B cell (primary cell): ENCODE results near the gene ANKRD23. TPM values are rescaled to one million over a fixed set of nuclear protein-coding genes. Genes with fewer than 3 reads are reported as not detected.

ENCODE experiments used
- ATAC-seq: fragments of 200-7000 bp; cut with Tn5 transposase; one replicate; pipeline ENCODE4 v1.10.0; 2021; ENCODE audit warnings: low read depth, mild to moderate bottlenecking, moderate number of reproducible peaks, moderate library complexity
- CTCF ChIA-PET: fragments of 350-600 bp; sonication (Branson Sonifier 250); formaldehyde crosslinking; loops from one replicate; lab custom pipeline; 2021; ENCODE audit warnings: antibody characterized with exemption, inconsistent platforms; lab: Charles Lee
- POLR2A ChIA-PET: fragments of 350-600 bp; sonication (Branson Sonifier 250); formaldehyde crosslinking; loops from one replicate; lab custom pipeline; 2021; ENCODE audit warnings: antibody characterized with exemption; lab: Charles Lee
- DNase-seq: peaks from one replicate; pipeline ENCODE4 v3.0.0; 2013
- H2AFZ ChIP-seq: 2 replicates; pipeline ENCODE4 v1.6.1; 2012; ENCODE audit warnings: mild to moderate bottlenecking, low read depth, low read length; ENCODE audit not compliant: insufficient read depth, poor library complexity, severe bottlenecking
- H3K27ac ChIP-seq, 2 donors: 1 replicate in 1 of 2; 2 replicates in 1 of 2; pipeline ENCODE4 v1.5.1; 2012 to 2013; ENCODE audit warnings: low read length in 2 of 2, mild to moderate bottlenecking in 2 of 2, moderate library complexity in 1 of 2
- H3K27me3 ChIP-seq, 4 experiments: fragments of 200-600 bp in 1 of 4; sonication (generic) in 1 of 4; replicated peaks in 1 of 4; 1 replicate in 2 of 4; 2 replicates in 2 of 4; pipeline versions ENCODE4 v1.6.1 to v1.7.0; 2013 to 2016; ENCODE audit warnings: low read length in 3 of 4, mild to moderate bottlenecking in 2 of 4, mixed read lengths in 1 of 4, moderate library complexity in 1 of 4; ENCODE audit not compliant: insufficient read depth in 4 of 4, control insufficient read depth in 3 of 4; ENCODE audit errors: control extremely low read depth in 1 of 4
- H3K36me3 ChIP-seq, 2 experiments: replicated peaks in 1 of 2; 1 replicate in 1 of 2; 2 replicates in 1 of 2; pipeline versions ENCODE4 v1.6.1 to v1.7.1; 2013; ENCODE audit warnings: low read length in 1 of 2; ENCODE audit not compliant: insufficient read depth in 2 of 2, control insufficient read depth in 1 of 2; ENCODE audit errors: control extremely low read depth in 1 of 2, extremely low read depth in 1 of 2
- H3K4me1 ChIP-seq, 2 donors: fragments of 200-600 bp in 1 of 2; sonication (generic) in 1 of 2; 1 replicate in 1 of 2; 2 replicates in 1 of 2; pipeline versions ENCODE4 v1.5.1 to v1.6.1; 2013 to 2017; ENCODE audit warnings: low read length in 2 of 2; ENCODE audit not compliant: control insufficient read depth in 2 of 2, insufficient read depth in 2 of 2
- H3K4me2 ChIP-seq: replicated peaks from 2 replicates; pipeline ENCODE3; 2012; ENCODE audit warnings: mild to moderate bottlenecking, low read depth, low read length; ENCODE audit not compliant: poor library complexity, severe bottlenecking
- H3K4me3 ChIP-seq, 5 experiments: fragments of 200-600 bp in 1 of 5; sonication (generic) in 1 of 5; 1 replicate in 3 of 5; 2 replicates in 2 of 5; pipeline versions ENCODE4 v1.5.1 to v1.7.0; 2011 to 2016; ENCODE audit warnings: low read length in 4 of 5, mild to moderate bottlenecking in 4 of 5, low read depth in 2 of 5, control low read depth in 1 of 5, moderate library complexity in 1 of 5; ENCODE audit not compliant: insufficient read depth in 1 of 5; ENCODE audit errors: control extremely low read depth in 1 of 5, extremely low read depth in 1 of 5
- H3K79me2 ChIP-seq: fragments of 200-600 bp; sonication (generic); one replicate; pipeline ENCODE4 v1.6.0; 2016; ENCODE audit warnings: low read length; ENCODE audit not compliant: control insufficient read depth, insufficient read depth
- H3K9ac ChIP-seq: fragments of 200-600 bp; sonication (generic); 2 replicates; pipeline ENCODE4 v1.6.1; 2017; ENCODE audit warnings: mild to moderate bottlenecking, low read length, moderate library complexity
- H3K9me3 ChIP-seq, 3 donors: one replicate each; pipeline versions ENCODE4 v1.6.1 to v1.7.1; 2013; ENCODE audit warnings: low read length in 2 of 3; ENCODE audit not compliant: control insufficient read depth in 2 of 3, insufficient read depth in 1 of 3; ENCODE audit errors: control extremely low read depth in 1 of 3
- H4K20me1 ChIP-seq: 2 replicates; pipeline ENCODE4 v1.6.0; 2012; ENCODE audit warnings: mild to moderate bottlenecking, low read length; ENCODE audit not compliant: insufficient read depth, control insufficient read depth, poor library complexity, severe bottlenecking
- H3K27ac Mint-ChIP-seq: one replicate; pipeline ENCODE4 v1.8.0; 2021; ENCODE audit warnings: mixed read lengths
- H3K27me3 Mint-ChIP-seq: one replicate; pipeline ENCODE4 v1.8.0; 2021; ENCODE audit warnings: mixed read lengths
- H3K4me1 Mint-ChIP-seq: one replicate; pipeline ENCODE4 v1.8.0; 2021; ENCODE audit warnings: mixed read lengths
- H3K4me3 Mint-ChIP-seq: one replicate; pipeline ENCODE4 v1.8.0; 2021; ENCODE audit warnings: mixed read lengths
- H3K9me3 Mint-ChIP-seq: one replicate; pipeline ENCODE4 v1.8.0; 2022; ENCODE audit warnings: mixed read lengths; ENCODE audit not compliant: insufficient read depth
- EZH2 ChIP-seq: IDR thresholded peaks from 2 replicates; pipeline ENCODE4 v1.6.1; 2012; ENCODE audit warnings: borderline replicate concordance, low read depth, mild to moderate bottlenecking, moderate library complexity, low read length; ENCODE audit not compliant: insufficient read depth, poor library complexity, severe bottlenecking
- WGBS: methylation state at CpG from one replicate; pipeline ENCODE4 v1.1.5; 2013; ENCODE audit warnings: missing lambda C conversion rate; ENCODE audit not compliant: insufficient coverage; 5-methylcytosine and 5-hydroxymethylcytosine counted together
- intact Hi-C: fragments of 100-400 bp; cut with micrococcal nuclease; formaldehyde crosslinking; loops from one replicate; pipeline ENCODE4 v1.10.0; 2022
- polyA plus RNA-seq: library from polyadenylated mRNA; depleted of rRNA; stranded (reverse); fragments of >200 nt; gene quantifications from 2 replicates; pipeline ENCODE4 v1.2.3, GENCODE V29; 2012
- total RNA-seq, 2 donors: library from RNA; stranded (reverse); fragments of 120-200 nt in 1 of 2; gene quantifications; 1 replicate in 1 of 2; 2 replicates in 1 of 2; pipeline versions ENCODE4 v1.2.3 to v1.2.4, GENCODE V29; 2013 to 2022
- TF ChIP-seq, protein P1 (sequence below): fragments of 200-600 bp; IDR thresholded peaks from one replicate; pipeline ENCODE4 v1.8.0; 2022; ENCODE audit warnings: antibody characterized with exemption, mild to moderate bottlenecking

The ANKRD23 gene
- total and polyA plus RNA-seq, 2 donors (not counting 1 experiment from before 2014, with no cell fraction given), result 8.8 to 11.3 TPM

- no peaks in the 10 kb centered on the region for H3K9me3 Mint-ChIP-seq
- Histone ChIP-seq H3K79me2 (no peaks in the 10 kb centered on the region), H3K4me3 (no peak overlapping the region), H3K36me3 (no peaks in the 10 kb centered on the region), H3K27ac (no peak overlapping the region), H3K4me2 (no peak overlapping the region), H3K27me3 (peaks cover 0 to 8% (median 0%) of the 10 kb centered on the region in 4 experiments), H3K9ac (no peak overlapping the region), H3K9me3 (no peaks in the 10 kb centered on the region), H2AFZ (no peak overlapping the region), H4K20me1 (no peaks in the 10 kb centered on the region), H3K4me1 (peaks cover 14 to 19% of the 10 kb centered on the region in 2 donors)
- no peak overlapping the region for H3K4me3 Mint-ChIP-seq
- WGBS, result 98% methylated on average over 19 of the region's 19 CpGs
- H3K27me3 Mint-ChIP-seq, result peaks cover 4% of the 10 kb centered on the region
- intact Hi-C loops, result no loop called here
- ATAC-seq (no peak), DNase-seq (no peak)
- ChIA-PET CTCF (interaction anchor here (1.2 kb wide), 1 partner anchor 26 kb away, joined by 4 read pairs; the partner anchor contains the start of gene ANKRD39), POLR2A (no interaction called here)
- TF ChIP-seq, protein P1, sequence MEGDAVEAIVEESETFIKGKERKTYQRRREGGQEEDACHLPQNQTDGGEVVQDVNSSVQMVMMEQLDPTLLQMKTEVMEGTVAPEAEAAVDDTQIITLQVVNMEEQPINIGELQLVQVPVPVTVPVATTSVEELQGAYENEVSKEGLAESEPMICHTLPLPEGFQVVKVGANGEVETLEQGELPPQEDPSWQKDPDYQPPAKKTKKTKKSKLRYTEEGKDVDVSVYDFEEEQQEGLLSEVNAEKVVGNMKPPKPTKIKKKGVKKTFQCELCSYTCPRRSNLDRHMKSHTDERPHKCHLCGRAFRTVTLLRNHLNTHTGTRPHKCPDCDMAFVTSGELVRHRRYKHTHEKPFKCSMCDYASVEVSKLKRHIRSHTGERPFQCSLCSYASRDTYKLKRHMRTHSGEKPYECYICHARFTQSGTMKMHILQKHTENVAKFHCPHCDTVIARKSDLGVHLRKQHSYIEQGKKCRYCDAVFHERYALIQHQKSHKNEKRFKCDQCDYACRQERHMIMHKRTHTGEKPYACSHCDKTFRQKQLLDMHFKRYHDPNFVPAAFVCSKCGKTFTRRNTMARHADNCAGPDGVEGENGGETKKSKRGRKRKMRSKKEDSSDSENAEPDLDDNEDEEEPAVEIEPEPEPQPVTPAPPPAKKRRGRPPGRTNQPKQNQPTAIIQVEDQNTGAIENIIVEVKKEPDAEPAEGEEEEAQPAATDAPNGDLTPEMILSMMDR, result no peak
- TF ChIP-seq EZH2, result no peak
- peaks cover 17% of the 10 kb centered on the region for H3K4me1 Mint-ChIP-seq
- no peak overlapping the region for H3K27ac Mint-ChIP-seq
Observed at GRCh38 chr2:96884299-96885094, 40.7 kb upstream of the ANKRD23 start.

GRCh38 chr2:96883306-96883705 is 39.5 kb upstream of the ANKRD23 start:
- DNase-seq, result no peak
- intact Hi-C loops, result no loop called here

More at GRCh38 chr2:96883306-96883705, 39.5 kb upstream of the ANKRD23 start:
- Histone ChIP-seq H4K20me1 (no peaks in the 10 kb centered on the region), H3K36me3 (no peaks in the 10 kb centered on the region), H3K4me2 (no peak overlapping the region), H3K4me3 (no peak overlapping the region), H3K9ac (no peak overlapping the region), H3K27me3 (peaks cover 0 to 10% (median 0%) of the 10 kb centered on the region in 4 experiments), H3K79me2 (no peaks in the 10 kb centered on the region), H3K9me3 (no peaks in the 10 kb centered on the region), H2AFZ (no peak overlapping the region), H3K4me1 (peaks cover 9 to 12% of the 10 kb centered on the region in 2 donors), H3K27ac (no peak overlapping the region)
- POLR2A ChIA-PET, result no interaction called here
- Mint-ChIP-seq H3K4me3 (no peak overlapping the region), H3K9me3 (no peaks in the 10 kb centered on the region), H3K4me1 (peaks cover 11% of the 10 kb centered on the region), H3K27me3 (peaks cover 4% of the 10 kb centered on the region), H3K27ac (no peak overlapping the region)
- CTCF ChIA-PET, result no interaction called here
- TF ChIP-seq, protein P1, result no peak
- no peak for TF ChIP-seq EZH2
- WGBS, result 91% methylated on average over 5 of the region's 9 CpGs
- no peak for ATAC-seq
